IMR-90 (cell line): ENCODE data around the gene ZCCHC17. TPM values are rescaled to one million over a fixed set of nuclear protein-coding genes. Genes with fewer than 3 reads are reported as not detected.
A peak's percentile ranks its signal among the peaks of the same experiment; 100 is the strongest.

Experiments
- ATAC-seq: fragments of 200-7000 bp; cut with Tn5 transposase; 2 replicates; pipeline ENCODE4 v1.9.1; 2020; ENCODE audit warnings: low read depth, mild to moderate bottlenecking, moderate library complexity
- BruUV-seq: library from RNA; stranded (reverse); fragments of 400-500 nt; replicated peaks from 2 replicates; lab custom pipeline; 2021; lab: Mats Ljungman, UMichigan
- CTCF ChIA-PET: fragments of 300-600 bp; formaldehyde crosslinking; extraction: SDS; loops from one replicate; lab custom pipeline; 2021; ENCODE audit warnings: antibody characterized with exemption; lab: Yijun Ruan, JAX
- POLR2A ChIA-PET: fragments of 300-600 bp; sonication (Branson Sonifier 250); formaldehyde crosslinking; loops from one replicate; lab custom pipeline; 2022; ENCODE audit warnings: antibody characterized with exemption; ENCODE audit not compliant: unreplicated experiment; lab: Charles Lee
- DNase-seq: peaks from one replicate; pipeline ENCODE4 v3.0.0; 2013
- H2AFZ ChIP-seq: replicated peaks from 2 replicates; pipeline ENCODE3; 2013; ENCODE audit warnings: low read length, mild to moderate bottlenecking; ENCODE audit not compliant: poor library complexity
- H2AK5ac ChIP-seq: 2 replicates; pipeline ENCODE4 v1.6.1; 2013; ENCODE audit warnings: low read depth, low read length, inconsistent platforms
- H2AK9ac ChIP-seq: replicated peaks from 2 replicates; pipeline ENCODE3; 2013; ENCODE audit warnings: mild to moderate bottlenecking, low read depth, low read length, moderate library complexity; ENCODE audit not compliant: poor library complexity
- H2BK120ac ChIP-seq: 2 replicates; pipeline ENCODE4 v1.6.1; 2013; ENCODE audit warnings: low read depth, low read length, inconsistent platforms
- H2BK15ac ChIP-seq: 3 replicates; pipeline ENCODE4 v1.6.1; 2013; ENCODE audit warnings: low read depth, low read length, inconsistent platforms
- H2BK20ac ChIP-seq: 2 replicates; pipeline ENCODE4 v1.6.1; 2013; ENCODE audit warnings: low read depth, mild to moderate bottlenecking, inconsistent platforms, low read length, moderate library complexity
- H2BK5ac ChIP-seq: 2 replicates; pipeline ENCODE4 v1.6.1; 2013; ENCODE audit warnings: mild to moderate bottlenecking, low read depth, low read length, inconsistent platforms; ENCODE audit not compliant: poor library complexity, severe bottlenecking
- H3K14ac ChIP-seq: replicated peaks from 2 replicates; pipeline ENCODE4 v1.6.1; 2013; ENCODE audit warnings: low read depth, low read length, inconsistent platforms
- H3K18ac ChIP-seq: 2 replicates; pipeline ENCODE4 v1.6.1; 2013; ENCODE audit warnings: low read depth, low read length, control low read depth
- H3K23ac ChIP-seq: 2 replicates; pipeline ENCODE4 v1.6.1; 2013; ENCODE audit warnings: low read depth, low read length, inconsistent platforms
- H3K27ac ChIP-seq: 2 replicates; pipeline ENCODE4 v1.5.1; 2013; ENCODE audit warnings: mild to moderate bottlenecking, control low read depth, low read length; ENCODE audit not compliant: insufficient read depth
- H3K27me3 ChIP-seq: 2 replicates; pipeline ENCODE4 v1.6.1; 2013; ENCODE audit warnings: low read length; ENCODE audit not compliant: control insufficient read depth, insufficient read depth
- H3K36me3 ChIP-seq: 2 replicates; pipeline ENCODE4 v1.6.1; 2013; ENCODE audit warnings: low read length, mixed read lengths; ENCODE audit not compliant: control insufficient read depth, insufficient read depth
- H3K4ac ChIP-seq: 2 replicates; pipeline ENCODE4 v1.6.1; 2013; ENCODE audit warnings: low read depth, low read length, inconsistent platforms
- H3K4me1 ChIP-seq: 2 replicates; pipeline ENCODE4 v1.6.1; 2013; ENCODE audit warnings: low read length, mixed read lengths; ENCODE audit not compliant: control insufficient read depth, insufficient read depth
- H3K4me2 ChIP-seq: 2 replicates; pipeline ENCODE4 v1.6.1; 2013; ENCODE audit warnings: low read depth, mild to moderate bottlenecking, control low read depth, low read length, moderate library complexity
- H3K4me3 ChIP-seq: 2 replicates; pipeline ENCODE4 v1.5.1; 2013; ENCODE audit warnings: low read depth, mild to moderate bottlenecking, control low read depth, low read length, moderate library complexity; ENCODE audit not compliant: insufficient read depth
- H3K56ac ChIP-seq: 2 replicates; pipeline ENCODE4 v1.6.1; 2013; ENCODE audit warnings: low read length, inconsistent platforms; ENCODE audit not compliant: insufficient read depth; ENCODE audit errors: extremely low read depth
- H3K79me1 ChIP-seq, 2 experiments: 2 replicates each; pipeline ENCODE4 v1.6.1; 2013; ENCODE audit warnings: low read length in 2 of 2, inconsistent platforms in 1 of 2, low read depth in 1 of 2
- H3K9ac ChIP-seq: 2 replicates; pipeline ENCODE4 v1.6.1; 2013; ENCODE audit warnings: low read depth, low read length, control low read depth
- H3K9me1 ChIP-seq: 2 replicates; pipeline ENCODE4 v1.6.1; 2013; ENCODE audit warnings: low read length, inconsistent platforms; ENCODE audit not compliant: insufficient read depth
- H3K9me3 ChIP-seq: 2 replicates; pipeline ENCODE4 v1.6.1; 2013; ENCODE audit warnings: low read length; ENCODE audit not compliant: control insufficient read depth, insufficient read depth
- H4K20me1 ChIP-seq: 2 replicates; pipeline ENCODE4 v1.6.1; 2013; ENCODE audit warnings: low read length, inconsistent platforms; ENCODE audit not compliant: insufficient read depth
- H4K5ac ChIP-seq: 2 replicates; pipeline ENCODE4 v1.6.1; 2013; ENCODE audit warnings: mild to moderate bottlenecking, low read depth, low read length, control low read depth
- H4K8ac ChIP-seq, 2 experiments: 2 replicates each; pipeline ENCODE4 v1.6.1; 2013; ENCODE audit warnings: low read depth in 2 of 2, low read length in 2 of 2, control low read depth in 1 of 2, inconsistent platforms in 1 of 2
- H4K91ac ChIP-seq: 2 replicates; pipeline ENCODE4 v1.6.1; 2013; ENCODE audit warnings: low read depth, low read length, inconsistent platforms; ENCODE audit not compliant: insufficient read depth
- BHLHE40 ChIP-seq: fragments of 150-350 bp; IDR thresholded peaks from 2 replicates; pipeline ENCODE4 v1.6.1; 2016; ENCODE audit warnings: mild to moderate bottlenecking, low read depth, low read length
- CEBPB ChIP-seq: IDR thresholded peaks from 2 replicates; pipeline ENCODE4 v1.6.1; 2012; ENCODE audit warnings: low read depth, low read length, improper control_type of control experiment
- CHD1 ChIP-seq: IDR thresholded peaks from 2 replicates; pipeline ENCODE4 v1.6.1; 2012; ENCODE audit warnings: low read depth, low read length, improper control_type of control experiment
- CTCF ChIP-seq: conservative IDR thresholded peaks from 2 replicates; pipeline ENCODE4 v1.5.1; 2012; ENCODE audit warnings: mild to moderate bottlenecking, low read depth, low read length, improper control_type of control experiment
- FOS ChIP-seq: fragments of 150-350 bp; IDR thresholded peaks from 2 replicates; pipeline ENCODE4 v1.6.1; 2016; ENCODE audit warnings: low read depth, low read length
- MAFK ChIP-seq: IDR thresholded peaks from 2 replicates; pipeline ENCODE4 v1.6.1; 2012; ENCODE audit warnings: low read depth, low read length, improper control_type of control experiment
- MAZ ChIP-seq: IDR thresholded peaks from 2 replicates; pipeline ENCODE4 v1.6.1; 2012; ENCODE audit warnings: low read depth, mild to moderate bottlenecking, low read length, improper control_type of control experiment, moderate library complexity, borderline replicate concordance
- MXI1 ChIP-seq: IDR thresholded peaks from 2 replicates; pipeline ENCODE4 v1.6.1; 2012; ENCODE audit warnings: low read depth, mild to moderate bottlenecking, low read length, moderate library complexity, borderline replicate concordance
- NFE2L2 ChIP-seq: fragments of 150-350 bp; IDR thresholded peaks from 2 replicates; pipeline ENCODE4 v1.6.1; 2016; ENCODE audit warnings: low read depth, mild to moderate bottlenecking, low read length
- POLR2A ChIP-seq: IDR thresholded peaks from 2 replicates; pipeline ENCODE4 v1.6.1; 2012; ENCODE audit warnings: mild to moderate bottlenecking, low read depth, low read length
- RAD21 ChIP-seq: IDR thresholded peaks from 2 replicates; pipeline ENCODE4 v1.6.1; 2012; ENCODE audit warnings: low read length, improper control_type of control experiment
- RCOR1 ChIP-seq: IDR thresholded peaks from 2 replicates; pipeline ENCODE4 v1.6.1; 2012; ENCODE audit warnings: mild to moderate bottlenecking, low read length, improper control_type of control experiment; ENCODE audit not compliant: insufficient replicate concordance
- RFX5 ChIP-seq: IDR thresholded peaks from 2 replicates; pipeline ENCODE4 v1.8.0; 2012; ENCODE audit warnings: low read depth, mild to moderate bottlenecking, low read length, moderate library complexity
- SMC3 ChIP-seq: fragments of 150-350 bp; IDR thresholded peaks from 2 replicates; pipeline ENCODE4 v1.6.1; 2016; ENCODE audit warnings: low read depth, mild to moderate bottlenecking, antibody characterized with exemption, low read length, moderate library complexity
- USF2 ChIP-seq: fragments of 150-350 bp; IDR thresholded peaks from 2 replicates; pipeline ENCODE4 v1.6.1; 2017; ENCODE audit warnings: mild to moderate bottlenecking, antibody characterized with exemption, low read length, low read depth
- WGBS, 2 experiments: methylation state at CpG; one replicate each; pipeline versions ENCODE4 v1.1.5 to v1.1.7; 2013; ENCODE audit warnings: missing lambda C conversion rate in 2 of 2; ENCODE audit not compliant: insufficient read length in 1 of 2; ENCODE audit errors: extremely low coverage in 2 of 2; 5-methylcytosine and 5-hydroxymethylcytosine counted together
- dilution Hi-C: fragments of 300-500 bp; cut with HindIII; formaldehyde crosslinking; loops from one replicate; pipeline ENCODE4 v1.14.3; 2018; ENCODE audit warnings: low sequenced_read_pairs; ENCODE audit not compliant: unreplicated experiment
- in situ Hi-C: fragments of 300-500 bp; cut with MboI; formaldehyde crosslinking; loops from 3 replicates; pipeline ENCODE4 v1.14.3; 2019; ENCODE audit warnings: low sequenced_read_pairs, inconsistent platforms, mixed read lengths
- intact Hi-C: fragments of 100-400 bp; cut with micrococcal nuclease; formaldehyde crosslinking; loops from 2 replicates; pipeline ENCODE4 v1.10.0; 2022
- polyA plus RNA-seq, 3 experiments: library from polyadenylated mRNA; depleted of rRNA; stranded (reverse); fragments of >200 nt; gene quantifications; 2 replicates each; pipeline ENCODE4 v1.2.3, GENCODE V29; 2012; ENCODE audit warnings: low replicate concordance in 1 of 3
- total RNA-seq: library from RNA; depleted of rRNA; stranded (reverse); fragments of >200 nt; gene quantifications from 2 replicates; pipeline ENCODE4 v1.2.3, GENCODE V29; 2012

The ZCCHC17 gene
- total and polyA plus RNA-seq, 2 of the 4 experiments (the other 2 are of a cell fraction): 48.4 to 48.9 TPM

DNA sequence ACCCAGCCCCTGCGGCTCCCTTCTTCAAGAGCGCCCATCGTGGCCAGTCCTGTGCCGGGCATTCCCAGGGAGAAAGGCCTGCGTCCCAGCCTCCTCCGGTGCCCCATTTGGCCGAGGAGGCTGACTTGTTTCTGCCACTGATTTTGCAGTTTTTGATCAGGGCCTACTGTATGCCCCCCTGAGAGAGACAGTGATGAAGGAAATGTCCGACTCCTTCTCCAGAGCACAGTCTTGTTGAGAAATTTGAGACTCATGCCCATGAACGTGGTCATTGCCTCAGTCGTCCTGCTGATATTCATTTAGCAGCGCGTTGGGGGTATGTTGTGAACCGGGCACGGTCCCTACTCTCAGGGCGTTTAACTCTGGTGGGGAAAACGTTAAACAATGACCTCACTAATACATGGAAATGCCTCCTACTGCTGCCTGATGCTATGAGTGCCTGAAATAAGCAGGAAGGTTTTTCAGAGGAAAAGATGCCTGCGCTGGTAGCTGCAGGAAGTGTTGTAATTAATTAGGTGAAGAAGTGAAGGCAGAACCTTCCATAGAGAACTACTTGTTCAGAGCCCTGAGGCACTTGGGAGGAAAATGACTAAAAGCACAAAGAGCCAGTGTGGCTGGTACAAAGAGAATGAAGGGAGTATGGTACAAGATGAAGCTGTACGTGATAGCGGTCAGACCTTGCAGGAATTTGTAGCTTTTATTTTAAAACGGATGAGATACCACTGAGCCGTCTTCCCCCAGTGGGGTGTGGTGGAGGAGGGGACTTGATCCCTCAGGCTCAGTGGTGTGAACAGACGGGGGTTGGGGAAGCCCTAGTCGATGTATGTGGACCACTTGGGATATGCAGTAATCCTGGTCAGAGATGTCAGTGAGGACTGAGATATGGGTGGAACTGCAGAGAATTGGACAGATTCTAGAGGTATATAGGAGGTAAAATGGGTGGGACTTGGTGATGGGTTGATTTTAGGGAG is 730 bp downstream of the ZCCHC17 start:
- H3K4me3 ChIP-seq: peak overlapping the region; percentile 73
- dilution Hi-C loops (no loop called here), intact Hi-C loops (loop anchor here (10.0 kb wide), 1 partner anchor 113 kb away; no protein-coding TSS in a partner anchor), in situ Hi-C loops (no loop called here)
- H4K20me1 ChIP-seq: no peaks in the 10 kb centered on the region
- H3K14ac ChIP-seq: peak overlapping the region; percentile 23
- ChIA-PET POLR2A (interaction anchor here (0.6 to 0.7 kb wide), 2 partner anchors 9 to 62 kb away, joined by 3 to 7 read pairs; no protein-coding TSS in a partner anchor), CTCF (interaction anchor here (0.5 to 1.1 kb wide), 3 partner anchors 33 to 276 kb away, joined by 3 to 4 read pairs (median 3); no protein-coding TSS in a partner anchor)
- no peaks in the 10 kb centered on the region for H3K27me3 ChIP-seq
- peak overlapping the region; percentile 68 for H3K27ac ChIP-seq
- H2AK5ac ChIP-seq: no peak overlapping the region
- peak overlapping the region; percentile 25; the same call in 1 of the 2 replicates for H3K56ac ChIP-seq
- peak overlapping the region; percentile 76 for H3K9ac ChIP-seq
- 6% methylated on average over 9 of the region's 23 CpGs; no CpG with 5 or more reads in 1 of the 2 experiments for WGBS, 2 experiments
- peak overlapping the region in 1 of 2 experiments; percentile 29; a peak in 2 of 4 replicates for H4K8ac ChIP-seq
- peak overlapping the region; percentile 74 for H2AK9ac ChIP-seq
- no peak overlapping the region for H2BK15ac ChIP-seq
- no peak overlapping the region for H2BK20ac ChIP-seq
- peak; percentile 37 for DNase-seq
- H2AFZ ChIP-seq: peak overlapping the region; percentile 94
- peaks cover 5% of the 10 kb centered on the region; the same call in 1 of the 2 replicates for H3K9me1 ChIP-seq
- peak overlapping the region; percentile 94 for H3K4me2 ChIP-seq
- no peak overlapping the region for H2BK120ac ChIP-seq
- peak overlapping the region; percentile 4 for H2BK5ac ChIP-seq
- 0 out of 2 replicates have a peak overlapping the region, but pooled peaks have one; percentile 3 for H4K5ac ChIP-seq
- H3K4me1 ChIP-seq: peaks cover 2% of the 10 kb centered on the region
- 0 out of 2 replicates have a peak overlapping the region, but pooled peaks have one; percentile 21 for H4K91ac ChIP-seq
- BruUV-seq: TSS peak; percentile 43
- peak; percentile 16 for ATAC-seq
- peaks cover 42 to 74% of the 10 kb centered on the region in 2 experiments for H3K79me1 ChIP-seq
- H3K18ac ChIP-seq: no peak overlapping the region
- H3K4ac ChIP-seq: peak overlapping the region; percentile 57
- H3K9me3 ChIP-seq: no peaks in the 10 kb centered on the region
- peak overlapping the region; percentile 86 for H3K23ac ChIP-seq
- peaks cover 5% of the 10 kb centered on the region for H3K36me3 ChIP-seq
- TF ChIP-seq RCOR1: no peak
- TF ChIP-seq MAZ: no peak
- TF ChIP-seq MAFK: no peak
- no peak for TF ChIP-seq SMC3
- TF ChIP-seq RFX5: no peak
- no peak for TF ChIP-seq USF2
- no peak for TF ChIP-seq RAD21
- no peak for TF ChIP-seq CHD1
- no peak for TF ChIP-seq MXI1
- no peak for TF ChIP-seq CEBPB
- no peak for TF ChIP-seq BHLHE40
- TF ChIP-seq CTCF: no peak
- no peak for TF ChIP-seq FOS
- TF ChIP-seq NFE2L2: no peak
- no peak; the same call in 1 of the 2 replicates for TF ChIP-seq POLR2A
